RWPE2 (cell line): ENCODE results near the gene CCDC183.
"Not testable (repeated sequence)": the region's sequence is repeated elsewhere in the genome, so short reads cannot be mapped to it uniquely, and the experiment has no call there.

Source experiments
- ATAC-seq: fragments of 200-7000 bp; cut with Tn5 transposase; 3 replicates; pipeline ENCODE4 v1.9.1; 2021; ENCODE audit warnings: low read depth
- DNase-seq: peaks from one replicate; pipeline ENCODE4 v3.0.0-alpha.2; 2020; ENCODE audit warnings: low spot score
- H3K27ac ChIP-seq: fragments of 450-650 bp; 2 replicates; pipeline ENCODE4 v1.5.1; 2017; ENCODE audit warnings: mild to moderate bottlenecking; ENCODE audit not compliant: poor library complexity, severe bottlenecking
- H3K27me3 ChIP-seq: fragments of 250-450 bp; sonication (Bioruptor Pico); 2 replicates; pipeline ENCODE4 v1.5.1; 2021; ENCODE audit warnings: mild to moderate bottlenecking, moderate library complexity; ENCODE audit not compliant: insufficient read depth, poor library complexity, severe bottlenecking
- H3K36me3 ChIP-seq: fragments of 250-450 bp; sonication (Bioruptor Pico); 2 replicates; pipeline ENCODE4 v1.5.1; 2020; ENCODE audit warnings: low read depth, mild to moderate bottlenecking, moderate library complexity
- H3K4me1 ChIP-seq: fragments of 250-450 bp; sonication (Bioruptor Pico); 2 replicates; pipeline ENCODE4 v1.5.1; 2021; ENCODE audit warnings: mild to moderate bottlenecking, moderate library complexity; ENCODE audit not compliant: insufficient read depth, poor library complexity, severe bottlenecking
- H3K4me3 ChIP-seq: fragments of 250-450 bp; sonication (Bioruptor Pico); 2 replicates; pipeline ENCODE4 v1.5.1; 2021; ENCODE audit warnings: mild to moderate bottlenecking, moderate library complexity; ENCODE audit not compliant: severe bottlenecking
- H3K9me3 ChIP-seq: fragments of 250-450 bp; sonication (Bioruptor Pico); 2 replicates; pipeline ENCODE4 v1.5.1; 2021; ENCODE audit warnings: mild to moderate bottlenecking, moderate library complexity; ENCODE audit not compliant: severe bottlenecking
- CTCF ChIP-seq: fragments of 450-650 bp; IDR thresholded peaks from one replicate; pipeline ENCODE4 v1.5.1; 2017; ENCODE audit warnings: mild to moderate bottlenecking, moderate library complexity; ENCODE audit not compliant: poor library complexity, severe bottlenecking

The CCDC183 gene

GRCh38 chr9:136782452-136782851 is 13.7 kb upstream of the CCDC183 start:
- DNase-seq (no peak), ATAC-seq (no peak)
- no peaks in the 10 kb centered on the region for H3K36me3 ChIP-seq
- no peak overlapping the region for H3K4me3 ChIP-seq
- no peaks in the 10 kb centered on the region for H3K9me3 ChIP-seq
- H3K4me1 ChIP-seq = no peaks in the 10 kb centered on the region
- no peak overlapping the region for H3K27ac ChIP-seq
- peaks cover 3% of the 10 kb centered on the region for H3K27me3 ChIP-seq
- no peak for TF ChIP-seq CTCF

- Histone ChIP-seq H3K4me3 (no peak overlapping the region), H3K9me3 (no peaks in the 10 kb centered on the region), H3K27ac (no peak overlapping the region), H3K4me1 (peaks cover 3% of the 10 kb centered on the region), H3K36me3 (no peaks in the 10 kb centered on the region), H3K27me3 (no peaks in the 10 kb centered on the region)
- DNase-seq (no peak), ATAC-seq (no peak)
- peak; percentile 75 for TF ChIP-seq CTCF
Measured at GRCh38 chr9:136784249-136784996, 11.7 kb upstream of the CCDC183 start.

GRCh38 chr9:136784997-136785361 is 11.2 kb upstream of the CCDC183 start:
- no peak for TF ChIP-seq CTCF
- no peak overlapping the region for H3K4me3 ChIP-seq

GRCh38 chr9:136785565-136786355 is 10.4 kb upstream of the CCDC183 start:
- not testable (repeated sequence) for H3K36me3 ChIP-seq, H3K4me3 ChIP-seq, H3K27ac ChIP-seq, H3K4me1 ChIP-seq, H3K27me3 ChIP-seq, ATAC-seq, H3K9me3 ChIP-seq
- peak; percentile 16 for DNase-seq

More at GRCh38 chr9:136784997-136785361, 11.2 kb upstream of the CCDC183 start:
- Histone ChIP-seq H3K4me1 (peaks cover 5% of the 10 kb centered on the region), H3K27ac (no peak overlapping the region), H3K9me3 (no peaks in the 10 kb centered on the region), H3K36me3 (no peaks in the 10 kb centered on the region), H3K27me3 (no peaks in the 10 kb centered on the region)
- no peak for ATAC-seq
- DNase-seq = no peak

- DNase-seq = peak; percentile 19
- no peak overlapping the region for H3K27ac ChIP-seq
- ATAC-seq = no peak
- peaks cover 9% of the 10 kb centered on the region for H3K4me1 ChIP-seq
- no peaks in the 10 kb centered on the region for H3K9me3 ChIP-seq
- TF ChIP-seq CTCF = no peak
- no peaks in the 10 kb centered on the region for H3K36me3 ChIP-seq
- H3K27me3 ChIP-seq = no peaks in the 10 kb centered on the region
- no peak overlapping the region for H3K4me3 ChIP-seq
Measured at GRCh38 chr9:136786451-136786850, 9.7 kb upstream of the CCDC183 start.

- not testable (repeated sequence) for H3K4me1 ChIP-seq
Measured at GRCh38 chr9:136786983-136787382, 9.2 kb upstream of the CCDC183 start.

More at GRCh38 chr9:136786983-136787382, 9.2 kb upstream of the CCDC183 start:
- not testable (repeated sequence) for H3K4me3 ChIP-seq, DNase-seq, H3K9me3 ChIP-seq, H3K36me3 ChIP-seq, H3K27me3 ChIP-seq, ATAC-seq, H3K27ac ChIP-seq
